Measurements from ENCODE around the gene PRPF39. TPM values are rescaled to one million over a fixed set of nuclear protein-coding genes. Genes with fewer than 3 reads are reported as not detected.
"Not testable (repeated sequence)": the region's sequence is repeated elsewhere in the genome, so short reads cannot be mapped to it uniquely, and the experiment has no call there.

The PRPF39 gene
- polyA plus RNA-seq, 1 of the 3 experiments (the other 2 are of a cell fraction), result 14.6 TPM

GRCh38 chr14:45078323-45078722 lies 5.6 kb upstream of the PRPF39 start:
- H3K9me3 ChIP-seq, result no peaks in the 10 kb centered on the region
- no peak overlapping the region for H2AFZ ChIP-seq (ENCODE audit: low read depth)
- H3K27ac ChIP-seq (ENCODE audit: low read depth in 2 of 2, low read length in 1 of 2), result no peak overlapping the region
- no peak overlapping the region for H3K4me2 ChIP-seq
- no peak for DNase-seq
- H3K4me1 ChIP-seq (ENCODE audit: control insufficient read depth in 1 of 2, insufficient read depth in 2 of 2, low read depth in 1 of 2, low read length in 1 of 2), result no peaks in the 10 kb centered on the region
- 100% methylated on average over 1 of the region's 1 CpG for WGBS (ENCODE audit: low lambda C conversion rate)
- POLR2A ChIA-PET, result no interaction called here
- CTCF ChIA-PET, result interaction anchor here (1.5 kb wide), 1 partner anchor 57 kb away, joined by 3 read pairs; no protein-coding TSS in a partner anchor
- TF ChIP-seq RCOR1 (IDR thresholded peaks at IDR 0.05; ENCODE audit: low read length) (no peak), FOXJ3 (CRISPR knock-in tag; IDR thresholded peaks at IDR 0.05) (no peak), TAF1 (IDR thresholded peaks at IDR 0.05; ENCODE audit: borderline replicate concordance, low read depth, low read length) (no peak), EP300 (IDR thresholded peaks at IDR 0.05; ENCODE audit: borderline replicate concordance in 1 of 2, low read depth in 1 of 2, low read length in 1 of 2) (no peak), TCF12 (IDR thresholded peaks at IDR 0.05) (no peak), POLR2AphosphoS5 (IDR thresholded peaks at IDR 0.05; ENCODE audit: low read depth, low read length) (no peak), PBX3 (IDR thresholded peaks at IDR 0.05) (no peak), YY1 (IDR thresholded peaks at IDR 0.05; ENCODE audit: low read depth) (no peak), GABPA (IDR thresholded peaks at IDR 0.05; ENCODE audit: low read depth) (no peak), SIN3A (IDR thresholded peaks at IDR 0.05; ENCODE audit: borderline replicate concordance, low read depth, low read length) (no peak), EZH2phosphoT487 (IDR thresholded peaks at IDR 0.05; ENCODE audit: borderline replicate concordance, low read depth) (no peak)
- TF ChIP-seq, protein P1, sequence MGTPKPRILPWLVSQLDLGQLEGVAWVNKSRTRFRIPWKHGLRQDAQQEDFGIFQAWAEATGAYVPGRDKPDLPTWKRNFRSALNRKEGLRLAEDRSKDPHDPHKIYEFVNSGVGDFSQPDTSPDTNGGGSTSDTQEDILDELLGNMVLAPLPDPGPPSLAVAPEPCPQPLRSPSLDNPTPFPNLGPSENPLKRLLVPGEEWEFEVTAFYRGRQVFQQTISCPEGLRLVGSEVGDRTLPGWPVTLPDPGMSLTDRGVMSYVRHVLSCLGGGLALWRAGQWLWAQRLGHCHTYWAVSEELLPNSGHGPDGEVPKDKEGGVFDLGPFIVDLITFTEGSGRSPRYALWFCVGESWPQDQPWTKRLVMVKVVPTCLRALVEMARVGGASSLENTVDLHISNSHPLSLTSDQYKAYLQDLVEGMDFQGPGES (IDR thresholded peaks at IDR 0.05; ENCODE audit: low read depth, low read length), result no peak
- TF ChIP-seq, protein P2, sequence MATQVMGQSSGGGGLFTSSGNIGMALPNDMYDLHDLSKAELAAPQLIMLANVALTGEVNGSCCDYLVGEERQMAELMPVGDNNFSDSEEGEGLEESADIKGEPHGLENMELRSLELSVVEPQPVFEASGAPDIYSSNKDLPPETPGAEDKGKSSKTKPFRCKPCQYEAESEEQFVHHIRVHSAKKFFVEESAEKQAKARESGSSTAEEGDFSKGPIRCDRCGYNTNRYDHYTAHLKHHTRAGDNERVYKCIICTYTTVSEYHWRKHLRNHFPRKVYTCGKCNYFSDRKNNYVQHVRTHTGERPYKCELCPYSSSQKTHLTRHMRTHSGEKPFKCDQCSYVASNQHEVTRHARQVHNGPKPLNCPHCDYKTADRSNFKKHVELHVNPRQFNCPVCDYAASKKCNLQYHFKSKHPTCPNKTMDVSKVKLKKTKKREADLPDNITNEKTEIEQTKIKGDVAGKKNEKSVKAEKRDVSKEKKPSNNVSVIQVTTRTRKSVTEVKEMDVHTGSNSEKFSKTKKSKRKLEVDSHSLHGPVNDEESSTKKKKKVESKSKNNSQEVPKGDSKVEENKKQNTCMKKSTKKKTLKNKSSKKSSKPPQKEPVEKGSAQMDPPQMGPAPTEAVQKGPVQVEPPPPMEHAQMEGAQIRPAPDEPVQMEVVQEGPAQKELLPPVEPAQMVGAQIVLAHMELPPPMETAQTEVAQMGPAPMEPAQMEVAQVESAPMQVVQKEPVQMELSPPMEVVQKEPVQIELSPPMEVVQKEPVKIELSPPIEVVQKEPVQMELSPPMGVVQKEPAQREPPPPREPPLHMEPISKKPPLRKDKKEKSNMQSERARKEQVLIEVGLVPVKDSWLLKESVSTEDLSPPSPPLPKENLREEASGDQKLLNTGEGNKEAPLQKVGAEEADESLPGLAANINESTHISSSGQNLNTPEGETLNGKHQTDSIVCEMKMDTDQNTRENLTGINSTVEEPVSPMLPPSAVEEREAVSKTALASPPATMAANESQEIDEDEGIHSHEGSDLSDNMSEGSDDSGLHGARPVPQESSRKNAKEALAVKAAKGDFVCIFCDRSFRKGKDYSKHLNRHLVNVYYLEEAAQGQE (IDR thresholded peaks at IDR 0.05; ENCODE audit: low read depth, low read length), result no peak
- H3K9ac ChIP-seq, result no peak overlapping the region
- no peak overlapping the region for H3K4me3 ChIP-seq (ENCODE audit: low read depth in 2 of 2, low read length in 1 of 2)
- no peaks in the 10 kb centered on the region for H4K20me1 ChIP-seq (ENCODE audit: insufficient read depth)
- H3F3A ChIP-seq (replicated peaks; ENCODE audit: insufficient read depth), result no peaks in the 10 kb centered on the region
- H3K79me2 ChIP-seq (ENCODE audit: insufficient read depth), result no peaks in the 10 kb centered on the region
- H3K36me3 ChIP-seq (replicated peaks in 1 of 2; ENCODE audit: control insufficient read depth in 1 of 2, insufficient read depth in 2 of 2, low read length in 1 of 2), result no peaks in the 10 kb centered on the region
- H3K9me2 ChIP-seq, result no peaks in the 10 kb centered on the region
- H3K27me3 ChIP-seq (ENCODE audit: insufficient read depth), result no peaks in the 10 kb centered on the region

- POLR2A ChIA-PET; H4K20me1 ChIP-seq (ENCODE audit: insufficient read depth); H3K9me3 ChIP-seq; DNase-seq; H3K9me2 ChIP-seq; H3K27me3 ChIP-seq (ENCODE audit: insufficient read depth); CTCF ChIA-PET; H3K36me3 ChIP-seq (replicated peaks in 1 of 2; ENCODE audit: control insufficient read depth in 1 of 2, insufficient read depth in 2 of 2, low read length in 1 of 2); H3K4me1 ChIP-seq (ENCODE audit: control insufficient read depth in 1 of 2, insufficient read depth in 2 of 2, low read depth in 1 of 2, low read length in 1 of 2); H3K4me2 ChIP-seq; H3K9ac ChIP-seq; H3K27ac ChIP-seq (ENCODE audit: low read depth in 2 of 2, low read length in 1 of 2); H3K4me3 ChIP-seq (ENCODE audit: low read depth in 2 of 2, low read length in 1 of 2); H2AFZ ChIP-seq (ENCODE audit: low read depth); H3F3A ChIP-seq (replicated peaks; ENCODE audit: insufficient read depth): not testable (repeated sequence)
- 92% methylated on average over 2 of the region's 40 CpGs for WGBS (ENCODE audit: low lambda C conversion rate)
- peaks cover 14% of the 10 kb centered on the region for H3K79me2 ChIP-seq (ENCODE audit: insufficient read depth)
Observed at GRCh38 chr14:45080416-45080968, 3.4 kb upstream of the PRPF39 start.

- H3K4me1 ChIP-seq (ENCODE audit: control insufficient read depth in 1 of 2, insufficient read depth in 2 of 2, low read depth in 1 of 2, low read length in 1 of 2); H3K4me3 ChIP-seq (ENCODE audit: low read depth in 2 of 2, low read length in 1 of 2); H2AFZ ChIP-seq (ENCODE audit: low read depth); H3F3A ChIP-seq (replicated peaks; ENCODE audit: insufficient read depth); POLR2A ChIA-PET; H3K9me2 ChIP-seq; H3K27me3 ChIP-seq (ENCODE audit: insufficient read depth); H3K9me3 ChIP-seq; CTCF ChIA-PET; DNase-seq; H3K27ac ChIP-seq (ENCODE audit: low read depth in 2 of 2, low read length in 1 of 2); H3K4me2 ChIP-seq; H3K9ac ChIP-seq; H3K36me3 ChIP-seq (replicated peaks in 1 of 2; ENCODE audit: control insufficient read depth in 1 of 2, insufficient read depth in 2 of 2, low read length in 1 of 2): not testable (repeated sequence)
- Histone ChIP-seq H4K20me1 (ENCODE audit: insufficient read depth) (peaks cover 14% of the 10 kb centered on the region), H3K79me2 (ENCODE audit: insufficient read depth) (peaks cover 20% of the 10 kb centered on the region)
- WGBS (ENCODE audit: low lambda C conversion rate), result 92% methylated on average over 2 of the region's 3 CpGs
Observed at GRCh38 chr14:45081096-45081495, 2.8 kb upstream of the PRPF39 start.
